Kidney capillary endothelial cell (primary cell): Measurements from ENCODE around the gene ZBTB33.

ENCODE experiments used
- DNase-seq: peaks from one replicate; pipeline ENCODE4 v3.0.0-alpha.2; 2018; ENCODE audit warnings: low spot score

The ZBTB33 gene

DNA sequence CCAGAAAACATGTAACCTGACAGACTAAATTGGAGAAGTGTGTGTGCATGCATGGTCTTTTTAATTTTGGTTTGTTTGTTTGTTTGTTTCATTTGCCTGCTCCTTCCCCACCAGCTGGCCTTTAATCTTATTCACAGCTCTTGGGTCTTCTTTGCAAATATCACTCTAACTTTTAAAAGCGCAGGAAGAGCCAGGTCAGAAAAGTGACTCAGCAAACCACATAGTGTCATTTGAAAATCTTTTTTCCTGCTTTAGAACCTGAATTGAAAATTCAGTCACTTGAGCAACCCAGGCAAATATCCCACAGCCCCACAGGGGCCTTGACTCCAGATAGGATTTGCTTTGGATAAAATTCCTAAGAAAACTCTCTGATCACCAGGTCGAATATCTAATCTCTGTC lies 56.0 kb downstream of the ZBTB33 start:
- DNase-seq = no peak
